A673 (cell line): ENCODE measurements around the gene NCKAP5. TPM values are rescaled to one million over a fixed set of nuclear protein-coding genes. Genes with fewer than 3 reads are reported as not detected.

Experiments used
- BruUV-seq: library from RNA; stranded (reverse); fragments of 400-500 nt; replicated peaks from 2 replicates; lab custom pipeline; 2021; lab: Mats Ljungman, UMichigan
- CTCF ChIA-PET: fragments of 300-600 bp; sonication (Branson Sonifier 250); formaldehyde crosslinking; loops from one replicate; lab custom pipeline; 2022; ENCODE audit warnings: antibody characterized with exemption; lab: Charles Lee
- POLR2A ChIA-PET: fragments of 300-600 bp; sonication (Branson Sonifier 250); formaldehyde crosslinking; loops from one replicate; lab custom pipeline; 2022; ENCODE audit warnings: antibody characterized with exemption; ENCODE audit not compliant: low non-redundant PET; lab: Charles Lee
- DNase-seq: peaks from one replicate; pipeline ENCODE4 v3.0.0-alpha.2; 2015; ENCODE audit warnings: low spot score
- H3K27ac ChIP-seq: fragments of 200-600 bp; sonication (generic); 2 replicates; pipeline ENCODE4 v1.5.1; 2016; ENCODE audit warnings: mixed run types, low read depth, mild to moderate bottlenecking, mixed read lengths, antibody characterized with exemption, low read length; ENCODE audit not compliant: poor library complexity, severe bottlenecking
- H3K27me3 ChIP-seq: fragments of 200-600 bp; sonication (generic); replicated peaks from 2 replicates; pipeline ENCODE4 v1.6.1; 2017; ENCODE audit warnings: mixed run types, low read depth, mild to moderate bottlenecking, mixed read lengths, antibody characterized with exemption, low read length; ENCODE audit not compliant: insufficient read depth, poor library complexity
- H3K36me3 ChIP-seq: fragments of 200-600 bp; sonication (generic); 2 replicates; pipeline ENCODE4 v1.6.1; 2016; ENCODE audit warnings: mixed run types, mild to moderate bottlenecking, mixed read lengths, antibody characterized with exemption, low read length; ENCODE audit not compliant: insufficient read depth, poor library complexity, severe bottlenecking
- H3K4me1 ChIP-seq: fragments of 200-600 bp; sonication (generic); 2 replicates; pipeline ENCODE4 v1.6.1; 2017; ENCODE audit warnings: mixed run types, mild to moderate bottlenecking, mixed read lengths, antibody characterized with exemption, low read length; ENCODE audit not compliant: insufficient read depth, poor library complexity, severe bottlenecking
- H3K4me3 ChIP-seq: fragments of 200-600 bp; sonication (generic); 2 replicates; pipeline ENCODE4 v1.5.1; 2016; ENCODE audit warnings: low read depth, mixed run types, mild to moderate bottlenecking, mixed read lengths, low read length; ENCODE audit not compliant: poor library complexity, severe bottlenecking
- H3K9me3 ChIP-seq: fragments of 200-600 bp; sonication (generic); 2 replicates; pipeline ENCODE4 v1.6.1; 2016; ENCODE audit warnings: mixed run types, low read depth, mild to moderate bottlenecking, mixed read lengths, antibody characterized with exemption, low read length; ENCODE audit not compliant: poor library complexity, severe bottlenecking
- EZH2 ChIP-seq: fragments of 200-600 bp; sonication (generic); IDR thresholded peaks from 2 replicates; pipeline ENCODE4 v1.6.1; 2017; ENCODE audit warnings: borderline replicate concordance, low read depth, mild to moderate bottlenecking, mixed read lengths, antibody characterized with exemption, low read length; ENCODE audit not compliant: poor library complexity, severe bottlenecking
- intact Hi-C: fragments of 100-400 bp; cut with micrococcal nuclease; formaldehyde crosslinking; loops from one replicate; pipeline ENCODE4 v1.10.0; 2022; ENCODE audit not compliant: unreplicated experiment
- total RNA-seq: library from RNA; stranded (reverse); gene quantifications from 2 replicates; pipeline ENCODE4 v1.2.3, GENCODE V29; 2021
- TF ChIP-seq, protein P1 (sequence below): fragments of 300-800, 200-600 bp; sonication (generic); conservative IDR thresholded peaks from 2 replicates; pipeline ENCODE4 v1.5.1; 2017; ENCODE audit warnings: low read depth, mild to moderate bottlenecking, antibody characterized with exemption, low read length, moderate library complexity, mixed read lengths

The NCKAP5 gene
- total RNA-seq, 1 experiment from 2014 or later, result 26.6 TPM

DNA sequence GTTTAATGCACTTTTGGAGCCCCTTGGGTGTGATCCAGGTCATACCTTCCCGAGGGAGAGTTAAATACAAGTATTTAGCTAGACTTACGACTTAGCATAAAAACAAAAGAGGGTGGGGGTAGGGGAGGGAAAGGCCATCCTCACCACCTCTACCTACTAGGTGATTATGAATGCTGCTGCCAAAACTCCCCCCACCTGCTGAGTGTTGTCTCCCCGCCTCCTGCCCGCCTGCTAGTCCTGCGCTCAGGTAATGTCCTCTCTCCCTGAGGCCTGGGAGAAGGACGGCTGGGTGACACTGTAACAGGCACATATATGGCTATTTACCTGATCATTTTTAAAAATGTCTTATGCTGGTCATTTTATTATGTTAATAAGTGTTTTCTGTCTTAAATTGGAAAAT lies 3.0 kb upstream of the NCKAP5 start:
- no peaks in the 10 kb centered on the region for H3K9me3 ChIP-seq
- ChIA-PET CTCF (interaction anchor here (1.0 kb wide), 1 partner anchor 11 kb away, joined by 3 read pairs; no protein-coding TSS in a partner anchor), POLR2A (no interaction called here)
- H3K27ac ChIP-seq, result no peak overlapping the region
- TF ChIP-seq, protein P1, sequence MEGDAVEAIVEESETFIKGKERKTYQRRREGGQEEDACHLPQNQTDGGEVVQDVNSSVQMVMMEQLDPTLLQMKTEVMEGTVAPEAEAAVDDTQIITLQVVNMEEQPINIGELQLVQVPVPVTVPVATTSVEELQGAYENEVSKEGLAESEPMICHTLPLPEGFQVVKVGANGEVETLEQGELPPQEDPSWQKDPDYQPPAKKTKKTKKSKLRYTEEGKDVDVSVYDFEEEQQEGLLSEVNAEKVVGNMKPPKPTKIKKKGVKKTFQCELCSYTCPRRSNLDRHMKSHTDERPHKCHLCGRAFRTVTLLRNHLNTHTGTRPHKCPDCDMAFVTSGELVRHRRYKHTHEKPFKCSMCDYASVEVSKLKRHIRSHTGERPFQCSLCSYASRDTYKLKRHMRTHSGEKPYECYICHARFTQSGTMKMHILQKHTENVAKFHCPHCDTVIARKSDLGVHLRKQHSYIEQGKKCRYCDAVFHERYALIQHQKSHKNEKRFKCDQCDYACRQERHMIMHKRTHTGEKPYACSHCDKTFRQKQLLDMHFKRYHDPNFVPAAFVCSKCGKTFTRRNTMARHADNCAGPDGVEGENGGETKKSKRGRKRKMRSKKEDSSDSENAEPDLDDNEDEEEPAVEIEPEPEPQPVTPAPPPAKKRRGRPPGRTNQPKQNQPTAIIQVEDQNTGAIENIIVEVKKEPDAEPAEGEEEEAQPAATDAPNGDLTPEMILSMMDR, result no peak
- no peak for TF ChIP-seq EZH2
- no peak overlapping the region for H3K4me3 ChIP-seq
- DNase-seq, result no peak
- H3K4me1 ChIP-seq, result peaks cover 18% of the 10 kb centered on the region
- intact Hi-C loops, result no loop called here
- no TSS peak for BruUV-seq
- H3K27me3 ChIP-seq, result no peaks in the 10 kb centered on the region
- no peaks in the 10 kb centered on the region for H3K36me3 ChIP-seq

DNA sequence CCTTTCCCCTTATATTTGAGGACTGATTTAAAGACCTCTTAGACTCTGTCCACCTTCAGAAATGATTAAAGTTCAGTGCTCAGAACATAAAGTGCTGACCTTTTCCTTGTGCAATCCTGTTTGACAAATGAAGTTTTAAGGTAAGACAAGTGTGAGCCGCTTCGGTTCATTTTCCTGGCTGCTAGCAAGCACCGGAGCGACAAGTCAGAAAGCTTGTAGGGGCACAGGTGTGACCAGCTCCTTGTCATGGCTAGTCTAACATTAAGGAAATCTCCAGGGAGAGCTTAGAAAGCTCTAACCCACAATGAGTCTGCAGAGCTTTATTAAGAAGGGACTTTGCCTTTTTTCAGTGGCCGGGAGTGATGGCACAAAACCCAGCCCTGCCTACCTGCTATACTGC lies 2.3 kb upstream of the NCKAP5 start:
- ChIA-PET CTCF (interaction anchor here (1.0 kb wide), 1 partner anchor 10 kb away, joined by 3 read pairs; no protein-coding TSS in a partner anchor), POLR2A (no interaction called here)
- Histone ChIP-seq H3K9me3 (no peaks in the 10 kb centered on the region), H3K27me3 (no peaks in the 10 kb centered on the region), H3K4me1 (peaks cover 22% of the 10 kb centered on the region), H3K27ac (no peak overlapping the region), H3K36me3 (no peaks in the 10 kb centered on the region), H3K4me3 (no peak overlapping the region)
- intact Hi-C loops, result no loop called here
- no peak for DNase-seq
- BruUV-seq, result no TSS peak
- TF ChIP-seq EZH2, result no peak
- TF ChIP-seq, protein P1, result no peak

- Histone ChIP-seq H3K27ac (no peak overlapping the region), H3K4me1 (peaks cover 26% of the 10 kb centered on the region), H3K9me3 (no peaks in the 10 kb centered on the region), H3K27me3 (no peaks in the 10 kb centered on the region), H3K36me3 (no peaks in the 10 kb centered on the region), H3K4me3 (no peak overlapping the region)
- TF ChIP-seq, protein P1, result no peak
- no peak for TF ChIP-seq EZH2
- CTCF ChIA-PET, result no interaction called here
- no TSS peak for BruUV-seq
- DNase-seq, result no peak
- POLR2A ChIA-PET, result no interaction called here
- intact Hi-C loops, result loop anchor here (2.0 kb wide), 1 partner anchor 211 kb away; no protein-coding TSS in a partner anchor
Measured at GRCh38 chr2:133569286-133569830, 1.1 kb upstream of the NCKAP5 start.
